Measurements from ENCODE around the gene ABCA7.
A peak's percentile ranks its signal among the peaks of the same experiment; 100 is the strongest.

ABCA7 gene

GRCh38 chr19:1055886-1056620 is 16.1 kb downstream of the ABCA7 start:
- no peak for DNase-seq (ENCODE audit: extremely low read depth in 1 of 2, low read depth in 1 of 2)

GRCh38 chr19:1057176-1057855 is 17.4 kb downstream of the ABCA7 start:
- DNase-seq (ENCODE audit: extremely low read depth in 1 of 2, low read depth in 1 of 2): no peak

GRCh38 chr19:1058112-1058511 is 18.2 kb downstream of the ABCA7 start:
- no peak for DNase-seq (ENCODE audit: extremely low read depth in 1 of 2, low read depth in 1 of 2)

- no peak for DNase-seq (ENCODE audit: extremely low read depth in 1 of 2, low read depth in 1 of 2)
These were observed 20.8 kb downstream of the ABCA7 start for GRCh38 chr19:1060689-1061088.

- no peak for DNase-seq (ENCODE audit: extremely low read depth in 1 of 2, low read depth in 1 of 2)
These were observed 22.1 kb downstream of the ABCA7 start for GRCh38 chr19:1061987-1062386.

- no peak for DNase-seq (ENCODE audit: extremely low read depth in 1 of 2, low read depth in 1 of 2)
These were observed 22.6 kb downstream of the ABCA7 start for GRCh38 chr19:1062387-1063029.

GRCh38 chr19:1063030-1063908 is 23.4 kb downstream of the ABCA7 start:
- DNase-seq (ENCODE audit: extremely low read depth in 1 of 2, low read depth in 1 of 2): peak in 1 of 2 donors; percentile 60

- no peak for DNase-seq (ENCODE audit: extremely low read depth in 1 of 2, low read depth in 1 of 2)
These were observed 24.2 kb downstream of the ABCA7 start for GRCh38 chr19:1063909-1064660.

- no peak for DNase-seq (ENCODE audit: extremely low read depth in 1 of 2, low read depth in 1 of 2)
These were observed 25.0 kb downstream of the ABCA7 start for GRCh38 chr19:1064661-1065605.

- DNase-seq (ENCODE audit: extremely low read depth in 1 of 2, low read depth in 1 of 2): no peak
These were observed 25.8 kb downstream of the ABCA7 start for GRCh38 chr19:1065606-1066109.

GRCh38 chr19:1066251-1066747 is 26.4 kb downstream of the ABCA7 start:
- no peak for DNase-seq (ENCODE audit: extremely low read depth in 1 of 2, low read depth in 1 of 2)

- DNase-seq (ENCODE audit: extremely low read depth in 1 of 2, low read depth in 1 of 2): peak; percentile 65 to 77
These were observed 26.9 kb downstream of the ABCA7 start, which contains the start of gene ARHGAP45 for GRCh38 chr19:1066748-1067340. ARHGAP45 (plus strand) TSS chr19:1067167; CDS start chr19:1067406, 239 bp downstream.

- no peak for DNase-seq (ENCODE audit: extremely low read depth in 1 of 2, low read depth in 1 of 2)
These were observed 27.5 kb downstream of the ABCA7 start for GRCh38 chr19:1067341-1067957.

GRCh38 chr19:1068009-1069001 is 28.4 kb downstream of the ABCA7 start:
- DNase-seq (ENCODE audit: extremely low read depth in 1 of 2, low read depth in 1 of 2): no peak

GRCh38 chr19:1069009-1069779 is 29.3 kb downstream of the ABCA7 start:
- DNase-seq (ENCODE audit: extremely low read depth in 1 of 2, low read depth in 1 of 2): no peak

GRCh38 chr19:1070576-1070930 is 30.6 kb downstream of the ABCA7 start:
- no peak for DNase-seq (ENCODE audit: extremely low read depth in 1 of 2, low read depth in 1 of 2)

Measured in stimulated activated CD8-positive, alpha-beta memory T cell treated with anti-CD3 and anti-CD28 coated beads, Interleukin-7, amount 100 ng/mL, for 48 hours (primary cell).